OCI-LY3 (cell line): Measurements from ENCODE around the gene SCGB1C1.

Experiments used
- H2AFZ ChIP-seq: fragments of 200-600, 300-600 bp; shearing (Covaris generic); 2 replicates; pipeline ENCODE4 v1.6.0; 2014; ENCODE audit warnings: antibody characterized with exemption, low read depth, low read length
- H3K27ac ChIP-seq: fragments of 200-600, 300-600 bp; sonication (generic); 2 replicates; pipeline ENCODE4 v1.5.1; 2014; ENCODE audit warnings: mild to moderate bottlenecking, low read length, moderate library complexity, mixed read lengths
- H3K27me3 ChIP-seq: fragments of 200-600, 300-600 bp; sonication (generic); 2 replicates; pipeline ENCODE4 v1.6.1; 2014; ENCODE audit warnings: low read depth, low read length, mixed read lengths
- H3K36me3 ChIP-seq: fragments of 200-600, 300-600 bp; sonication (generic); replicated peaks from 2 replicates; pipeline ENCODE3; 2014; ENCODE audit warnings: low read depth, low read length, mixed read lengths
- H3K4me1 ChIP-seq: fragments of 300-600, 200-600 bp; sonication (generic); 2 replicates; pipeline ENCODE4 v1.6.1; 2014; ENCODE audit warnings: low read length, mixed read lengths
- H3K4me2 ChIP-seq: fragments of 200-600, 300-600 bp; sonication (generic); 2 replicates; pipeline ENCODE4 v1.6.1; 2014; ENCODE audit warnings: low read length, mixed read lengths
- H3K4me3 ChIP-seq: fragments of 300-600, 200-600 bp; sonication (generic); 2 replicates; pipeline ENCODE4 v1.5.1; 2014; ENCODE audit warnings: antibody characterized with exemption, mild to moderate bottlenecking, low read length, moderate library complexity
- H3K79me2 ChIP-seq: fragments of 300-600, 200-600 bp; shearing (Covaris generic); 2 replicates; pipeline ENCODE4 v1.6.1; 2014; ENCODE audit warnings: mild to moderate bottlenecking, low read length, mixed read lengths
- H3K9ac ChIP-seq: fragments of 300-600, 200-600 bp; shearing (Covaris generic); 2 replicates; pipeline ENCODE4 v1.6.0; 2014; ENCODE audit warnings: mild to moderate bottlenecking, low read length, moderate library complexity
- H3K9me3 ChIP-seq: fragments of 200-600, 300-600 bp; shearing (Covaris generic); 2 replicates; pipeline ENCODE4 v1.6.1; 2014; ENCODE audit warnings: low read length, mixed read lengths; ENCODE audit not compliant: insufficient read depth
- H4K20me1 ChIP-seq: fragments of 200-600, 300-600 bp; sonication (generic); 2 replicates; pipeline ENCODE4 v1.6.1; 2016; ENCODE audit warnings: low read length, mixed read lengths; ENCODE audit not compliant: insufficient read depth
- CTCF ChIP-seq: fragments of 200-600, 300-600 bp; sonication (generic); IDR thresholded peaks from 2 replicates; pipeline ENCODE4 v1.5.1; 2014; ENCODE audit warnings: antibody characterized with exemption, low read length, low read depth
- EZH2phosphoT487 ChIP-seq: fragments of 200-600 bp; shearing (Covaris generic); IDR thresholded peaks from 2 replicates; pipeline ENCODE4 v1.6.1; 2018; ENCODE audit warnings: antibody characterized with exemption, mixed run types, low read depth

SCGB1C1 gene

GRCh38 chr11:198236-198806 is 5.4 kb downstream of the SCGB1C1 start:
- Histone ChIP-seq H3K79me2 (no peaks in the 10 kb centered on the region), H3K27me3 (no peaks in the 10 kb centered on the region), H2AFZ (no peak overlapping the region), H3K36me3 (peaks cover 3% of the 10 kb centered on the region), H3K27ac (no peak overlapping the region), H3K4me3 (no peak overlapping the region), H3K9ac (no peak overlapping the region), H4K20me1 (no peaks in the 10 kb centered on the region), H3K4me1 (no peaks in the 10 kb centered on the region), H3K4me2 (no peak overlapping the region), H3K9me3 (no peaks in the 10 kb centered on the region)
- TF ChIP-seq EZH2phosphoT487 (no peak), CTCF (no peak)

- H4K20me1 ChIP-seq = no peaks in the 10 kb centered on the region
- H3K79me2 ChIP-seq = no peaks in the 10 kb centered on the region
- no peaks in the 10 kb centered on the region for H3K27me3 ChIP-seq
- H2AFZ ChIP-seq = no peak overlapping the region
- H3K9me3 ChIP-seq = no peaks in the 10 kb centered on the region
- peaks cover 6% of the 10 kb centered on the region for H3K36me3 ChIP-seq
- H3K4me1 ChIP-seq = no peaks in the 10 kb centered on the region
- H3K4me3 ChIP-seq = no peak overlapping the region
- H3K27ac ChIP-seq = no peak overlapping the region
- no peak overlapping the region for H3K9ac ChIP-seq
- H3K4me2 ChIP-seq = no peak overlapping the region
- TF ChIP-seq EZH2phosphoT487 (no peak), CTCF (no peak)
Observed at GRCh38 chr11:199004-199581, 6.2 kb downstream of the SCGB1C1 start.

- no peak overlapping the region for H3K4me2 ChIP-seq
Observed at GRCh38 chr11:199782-200181, 6.9 kb downstream of the SCGB1C1 start.

More at GRCh38 chr11:199782-200181, 6.9 kb downstream of the SCGB1C1 start:
- no peaks in the 10 kb centered on the region for H3K27me3 ChIP-seq
- peaks cover 12% of the 10 kb centered on the region for H3K36me3 ChIP-seq
- H3K9me3 ChIP-seq = no peaks in the 10 kb centered on the region
- no peak overlapping the region for H2AFZ ChIP-seq
- no peaks in the 10 kb centered on the region for H4K20me1 ChIP-seq
- H3K27ac ChIP-seq = no peak overlapping the region
- H3K79me2 ChIP-seq = peaks cover under 1% of the 10 kb centered on the region; the same call in 1 of the 2 replicates
- no peak overlapping the region for H3K9ac ChIP-seq
- no peak for TF ChIP-seq CTCF
- TF ChIP-seq EZH2phosphoT487 = no peak
- no peak overlapping the region for H3K4me3 ChIP-seq
- no peaks in the 10 kb centered on the region for H3K4me1 ChIP-seq
